ENCODE results near the gene AACS. TPM values are rescaled to one million over a fixed set of nuclear protein-coding genes. Genes with fewer than 3 reads are reported as not detected.

Gene AACS
- total and polyA plus RNA-seq, 2 of the 8 experiments (the other 6 are each of a cell fraction or from before 2014, with no cell fraction given): 51.9 to 52.4 TPM

DNA sequence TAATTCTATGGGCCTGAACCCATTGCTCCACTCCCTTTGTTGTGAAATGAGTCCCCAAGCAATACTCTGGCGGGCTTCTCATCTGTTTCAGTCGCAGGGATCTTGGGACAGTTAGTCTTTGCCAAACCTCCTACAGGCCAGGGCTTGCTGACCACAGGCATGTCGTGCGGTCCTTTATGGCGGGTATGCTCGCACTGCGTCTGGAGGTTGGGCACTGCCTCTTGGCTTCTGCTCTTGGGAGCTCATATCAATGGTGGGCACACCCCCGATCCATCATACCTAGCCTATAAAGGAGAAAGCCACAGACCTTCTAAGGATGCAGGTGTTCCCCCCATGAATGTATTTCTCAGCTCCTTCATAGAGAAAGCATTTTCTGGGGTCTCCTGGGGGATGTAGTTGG is 99.3 kb downstream of the AACS start (continued):
- TF ChIP-seq, protein P1, sequence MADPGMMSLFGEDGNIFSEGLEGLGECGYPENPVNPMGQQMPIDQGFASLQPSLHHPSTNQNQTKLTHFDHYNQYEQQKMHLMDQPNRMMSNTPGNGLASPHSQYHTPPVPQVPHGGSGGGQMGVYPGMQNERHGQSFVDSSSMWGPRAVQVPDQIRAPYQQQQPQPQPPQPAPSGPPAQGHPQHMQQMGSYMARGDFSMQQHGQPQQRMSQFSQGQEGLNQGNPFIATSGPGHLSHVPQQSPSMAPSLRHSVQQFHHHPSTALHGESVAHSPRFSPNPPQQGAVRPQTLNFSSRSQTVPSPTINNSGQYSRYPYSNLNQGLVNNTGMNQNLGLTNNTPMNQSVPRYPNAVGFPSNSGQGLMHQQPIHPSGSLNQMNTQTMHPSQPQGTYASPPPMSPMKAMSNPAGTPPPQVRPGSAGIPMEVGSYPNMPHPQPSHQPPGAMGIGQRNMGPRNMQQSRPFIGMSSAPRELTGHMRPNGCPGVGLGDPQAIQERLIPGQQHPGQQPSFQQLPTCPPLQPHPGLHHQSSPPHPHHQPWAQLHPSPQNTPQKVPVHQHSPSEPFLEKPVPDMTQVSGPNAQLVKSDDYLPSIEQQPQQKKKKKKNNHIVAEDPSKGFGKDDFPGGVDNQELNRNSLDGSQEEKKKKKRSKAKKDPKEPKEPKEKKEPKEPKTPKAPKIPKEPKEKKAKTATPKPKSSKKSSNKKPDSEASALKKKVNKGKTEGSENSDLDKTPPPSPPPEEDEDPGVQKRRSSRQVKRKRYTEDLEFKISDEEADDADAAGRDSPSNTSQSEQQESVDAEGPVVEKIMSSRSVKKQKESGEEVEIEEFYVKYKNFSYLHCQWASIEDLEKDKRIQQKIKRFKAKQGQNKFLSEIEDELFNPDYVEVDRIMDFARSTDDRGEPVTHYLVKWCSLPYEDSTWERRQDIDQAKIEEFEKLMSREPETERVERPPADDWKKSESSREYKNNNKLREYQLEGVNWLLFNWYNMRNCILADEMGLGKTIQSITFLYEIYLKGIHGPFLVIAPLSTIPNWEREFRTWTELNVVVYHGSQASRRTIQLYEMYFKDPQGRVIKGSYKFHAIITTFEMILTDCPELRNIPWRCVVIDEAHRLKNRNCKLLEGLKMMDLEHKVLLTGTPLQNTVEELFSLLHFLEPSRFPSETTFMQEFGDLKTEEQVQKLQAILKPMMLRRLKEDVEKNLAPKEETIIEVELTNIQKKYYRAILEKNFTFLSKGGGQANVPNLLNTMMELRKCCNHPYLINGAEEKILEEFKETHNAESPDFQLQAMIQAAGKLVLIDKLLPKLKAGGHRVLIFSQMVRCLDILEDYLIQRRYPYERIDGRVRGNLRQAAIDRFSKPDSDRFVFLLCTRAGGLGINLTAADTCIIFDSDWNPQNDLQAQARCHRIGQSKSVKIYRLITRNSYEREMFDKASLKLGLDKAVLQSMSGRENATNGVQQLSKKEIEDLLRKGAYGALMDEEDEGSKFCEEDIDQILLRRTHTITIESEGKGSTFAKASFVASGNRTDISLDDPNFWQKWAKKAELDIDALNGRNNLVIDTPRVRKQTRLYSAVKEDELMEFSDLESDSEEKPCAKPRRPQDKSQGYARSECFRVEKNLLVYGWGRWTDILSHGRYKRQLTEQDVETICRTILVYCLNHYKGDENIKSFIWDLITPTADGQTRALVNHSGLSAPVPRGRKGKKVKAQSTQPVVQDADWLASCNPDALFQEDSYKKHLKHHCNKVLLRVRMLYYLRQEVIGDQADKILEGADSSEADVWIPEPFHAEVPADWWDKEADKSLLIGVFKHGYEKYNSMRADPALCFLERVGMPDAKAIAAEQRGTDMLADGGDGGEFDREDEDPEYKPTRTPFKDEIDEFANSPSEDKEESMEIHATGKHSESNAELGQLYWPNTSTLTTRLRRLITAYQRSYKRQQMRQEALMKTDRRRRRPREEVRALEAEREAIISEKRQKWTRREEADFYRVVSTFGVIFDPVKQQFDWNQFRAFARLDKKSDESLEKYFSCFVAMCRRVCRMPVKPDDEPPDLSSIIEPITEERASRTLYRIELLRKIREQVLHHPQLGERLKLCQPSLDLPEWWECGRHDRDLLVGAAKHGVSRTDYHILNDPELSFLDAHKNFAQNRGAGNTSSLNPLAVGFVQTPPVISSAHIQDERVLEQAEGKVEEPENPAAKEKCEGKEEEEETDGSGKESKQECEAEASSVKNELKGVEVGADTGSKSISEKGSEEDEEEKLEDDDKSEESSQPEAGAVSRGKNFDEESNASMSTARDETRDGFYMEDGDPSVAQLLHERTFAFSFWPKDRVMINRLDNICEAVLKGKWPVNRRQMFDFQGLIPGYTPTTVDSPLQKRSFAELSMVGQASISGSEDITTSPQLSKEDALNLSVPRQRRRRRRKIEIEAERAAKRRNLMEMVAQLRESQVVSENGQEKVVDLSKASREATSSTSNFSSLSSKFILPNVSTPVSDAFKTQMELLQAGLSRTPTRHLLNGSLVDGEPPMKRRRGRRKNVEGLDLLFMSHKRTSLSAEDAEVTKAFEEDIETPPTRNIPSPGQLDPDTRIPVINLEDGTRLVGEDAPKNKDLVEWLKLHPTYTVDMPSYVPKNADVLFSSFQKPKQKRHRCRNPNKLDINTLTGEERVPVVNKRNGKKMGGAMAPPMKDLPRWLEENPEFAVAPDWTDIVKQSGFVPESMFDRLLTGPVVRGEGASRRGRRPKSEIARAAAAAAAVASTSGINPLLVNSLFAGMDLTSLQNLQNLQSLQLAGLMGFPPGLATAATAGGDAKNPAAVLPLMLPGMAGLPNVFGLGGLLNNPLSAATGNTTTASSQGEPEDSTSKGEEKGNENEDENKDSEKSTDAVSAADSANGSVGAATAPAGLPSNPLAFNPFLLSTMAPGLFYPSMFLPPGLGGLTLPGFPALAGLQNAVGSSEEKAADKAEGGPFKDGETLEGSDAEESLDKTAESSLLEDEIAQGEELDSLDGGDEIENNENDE (IDR thresholded peaks at IDR 0.05; ENCODE audit: insufficient replicate concordance, low read length): no peak
- no peak for TF ChIP-seq CBX5 (IDR thresholded peaks at IDR 0.05; ENCODE audit: low read depth, low read length)
- no peak for TF ChIP-seq RFX5 (IDR thresholded peaks at IDR 0.05; ENCODE audit: borderline replicate concordance, low read depth, low read length)
- no peak for TF ChIP-seq TCF12 (IDR thresholded peaks at IDR 0.05; ENCODE audit: low read depth, low read length)
- TF ChIP-seq EP300 (IDR thresholded peaks at IDR 0.05; ENCODE audit: borderline replicate concordance in 1 of 2, low read depth in 2 of 2, low read length in 2 of 2): no peak
- TF ChIP-seq SIX5 (IDR thresholded peaks at IDR 0.05; ENCODE audit: low read depth, low read length): no peak
- TF ChIP-seq TBP (IDR thresholded peaks at IDR 0.05; ENCODE audit: low read depth, low read length): no peak
- TF ChIP-seq PHF8 (conservative IDR thresholded peaks at IDR 0.05; ENCODE audit: low read depth, low read length): no peak

Measured in H1 (cell line).